ENCODE results near the gene BIRC2. TPM values are rescaled to one million over a fixed set of nuclear protein-coding genes. Genes with fewer than 3 reads are reported as not detected.

The BIRC2 gene
- total and polyA plus RNA-seq, 3 donors from 2014 or later, result 41.3 to 73.1 (median 62.7) TPM

GRCh38 chr11:102341844-102342318, 5.1 kb upstream of the BIRC2 start:
- Histone ChIP-seq H3K36me3 (ENCODE audit: low read depth, missing control alignments) (no peaks in the 10 kb centered on the region), H3K4me3 (no peak overlapping the region), H3K9me3 (no peaks in the 10 kb centered on the region), H3K27ac (no peak overlapping the region), H3K27me3 (no peaks in the 10 kb centered on the region), H3K4me1 (peaks cover 11% of the 10 kb centered on the region)
- peak; percentile 90 for DNase-seq
- TF ChIP-seq POLR2A (IDR thresholded peaks at IDR 0.05) (no peak), CTCF (IDR thresholded peaks at IDR 0.05) (peak; percentile 79 to 85 (median 82))
- intact Hi-C loops (cut with DNase I; ENCODE audit: low total_unique reads), result no loop called here
- WGBS, 2 donors, result 14 to 42% methylated on average over 1 of the region's 1 CpG

- intact Hi-C loops (cut with DNase I; ENCODE audit: low total_unique reads), result no loop called here
- 61 to 72% methylated on average over 1 of the region's 1 CpG for WGBS, 2 donors
Observed at GRCh38 chr11:102343809-102344208, 3.2 kb upstream of the BIRC2 start.

GRCh38 chr11:102345904-102346303, 1.1 kb upstream of the BIRC2 start:
- no peak for DNase-seq

More at GRCh38 chr11:102343809-102344208, 3.2 kb upstream of the BIRC2 start:
- Histone ChIP-seq H3K4me1 (peaks cover 18% of the 10 kb centered on the region), H3K4me3 (no peak overlapping the region), H3K27me3 (no peaks in the 10 kb centered on the region), H3K27ac (no peak overlapping the region), H3K36me3 (ENCODE audit: low read depth, missing control alignments) (no peaks in the 10 kb centered on the region), H3K9me3 (no peaks in the 10 kb centered on the region)
- no peak for DNase-seq
- TF ChIP-seq CTCF (IDR thresholded peaks at IDR 0.05), result no peak

GRCh38 chr11:102346456-102346747, 612 bp upstream of the BIRC2 start:
- Histone ChIP-seq H3K4me1 (peaks cover 29% of the 10 kb centered on the region), H3K9me3 (no peaks in the 10 kb centered on the region), H3K27me3 (no peaks in the 10 kb centered on the region), H3K36me3 (ENCODE audit: low read depth, missing control alignments) (no peaks in the 10 kb centered on the region), H3K4me3 (peak overlapping the region; percentile 94 to 99), H3K27ac (peak overlapping the region; percentile 99 to 100)
- intact Hi-C loops (cut with DNase I; ENCODE audit: low total_unique reads), result no loop called here
- 1% methylated on average over 5 of the region's 5 CpGs for WGBS, 2 donors
- DNase-seq, result no peak
- TF ChIP-seq POLR2A (IDR thresholded peaks at IDR 0.05), result no peak

More at GRCh38 chr11:102345904-102346303, 1.1 kb upstream of the BIRC2 start:
- Histone ChIP-seq H3K4me3 (peak overlapping the region; percentile 94 to 99), H3K4me1 (peaks cover 29% of the 10 kb centered on the region), H3K36me3 (ENCODE audit: low read depth, missing control alignments) (no peaks in the 10 kb centered on the region), H3K27ac (peak overlapping the region; percentile 99 to 100), H3K27me3 (no peaks in the 10 kb centered on the region), H3K9me3 (no peaks in the 10 kb centered on the region)
- intact Hi-C loops (cut with DNase I; ENCODE audit: low total_unique reads), result no loop called here
- TF ChIP-seq CTCF (IDR thresholded peaks at IDR 0.05) (no peak), POLR2A (IDR thresholded peaks at IDR 0.05) (no peak)
- 11 to 16% methylated on average over 8 of the region's 8 CpGs for WGBS, 2 donors

- peaks cover 29% of the 10 kb centered on the region for H3K4me1 ChIP-seq
- intact Hi-C loops (cut with DNase I; ENCODE audit: low total_unique reads), result no loop called here
- no peaks in the 10 kb centered on the region for H3K9me3 ChIP-seq
- no peaks in the 10 kb centered on the region for H3K27me3 ChIP-seq
- DNase-seq, result peak; percentile 31
- H3K4me3 ChIP-seq, result peak overlapping the region; percentile 94 to 99
- TF ChIP-seq POLR2A (IDR thresholded peaks at IDR 0.05) (no peak), CTCF (IDR thresholded peaks at IDR 0.05) (no peak)
- H3K27ac ChIP-seq, result peak overlapping the region; percentile 99 to 100
- 0% methylated on average over 33 of the region's 33 CpGs for WGBS, 2 donors
- no peaks in the 10 kb centered on the region for H3K36me3 ChIP-seq (ENCODE audit: low read depth, missing control alignments)
Observed at GRCh38 chr11:102347462-102348370, 702 bp downstream of the BIRC2 start.

All from testis (tissue), 3 donors.